Measurements from ENCODE around the gene SYNJ1. TPM values are rescaled to one million over a fixed set of nuclear protein-coding genes. Genes with fewer than 3 reads are reported as not detected.

SYNJ1 gene
- total and polyA plus RNA-seq, 2 experiments from 2014 or later = 1.4 to 4.2 TPM

DNA sequence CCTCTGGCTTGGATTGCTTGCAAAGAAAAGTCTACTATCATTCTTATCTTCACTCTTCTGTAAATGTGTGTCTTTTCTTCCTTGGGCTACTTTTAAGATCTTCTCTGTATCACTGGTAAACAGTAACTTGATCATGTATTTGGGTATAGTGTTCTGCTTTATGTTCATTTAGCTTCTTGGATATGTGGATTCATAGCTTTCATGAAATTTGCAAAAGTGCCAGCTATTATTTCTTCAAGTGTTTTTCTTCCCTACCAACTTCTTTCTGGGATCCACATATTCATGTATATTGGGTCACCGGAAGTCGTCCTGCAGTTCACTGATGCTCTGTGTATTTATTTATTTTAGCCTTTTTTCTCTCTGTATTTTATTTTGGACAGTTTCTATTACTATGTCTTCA lies 11.3 kb downstream of the SYNJ1 start:
- Mint-ChIP-seq H3K27ac (no peak overlapping the region), H3K4me3 (no peak overlapping the region)
- TF ChIP-seq ZNF331 (CRISPR knock-in tag; IDR thresholded peaks at IDR 0.05; ENCODE audit: low read depth) (no peak), EZH2phosphoT487 (IDR thresholded peaks at IDR 0.05; ENCODE audit: unreplicated experiment) (no peak), NANOG (IDR thresholded peaks at IDR 0.05; ENCODE audit: borderline replicate concordance) (no peak), POLR2AphosphoS5 (IDR thresholded peaks at IDR 0.05; ENCODE audit: low read depth) (no peak), EZH2 (IDR thresholded peaks at IDR 0.05; ENCODE audit: low read depth, unreplicated experiment) (no peak), ZNF114 (CRISPR knock-in tag; IDR thresholded peaks at IDR 0.05) (no peak), STAT1 (IDR thresholded peaks at IDR 0.05; ENCODE audit: unreplicated experiment) (no peak), CREB1 (CRISPR knock-in tag; IDR thresholded peaks at IDR 0.05; ENCODE audit: low read depth) (no peak)
- TF ChIP-seq, protein P1, sequence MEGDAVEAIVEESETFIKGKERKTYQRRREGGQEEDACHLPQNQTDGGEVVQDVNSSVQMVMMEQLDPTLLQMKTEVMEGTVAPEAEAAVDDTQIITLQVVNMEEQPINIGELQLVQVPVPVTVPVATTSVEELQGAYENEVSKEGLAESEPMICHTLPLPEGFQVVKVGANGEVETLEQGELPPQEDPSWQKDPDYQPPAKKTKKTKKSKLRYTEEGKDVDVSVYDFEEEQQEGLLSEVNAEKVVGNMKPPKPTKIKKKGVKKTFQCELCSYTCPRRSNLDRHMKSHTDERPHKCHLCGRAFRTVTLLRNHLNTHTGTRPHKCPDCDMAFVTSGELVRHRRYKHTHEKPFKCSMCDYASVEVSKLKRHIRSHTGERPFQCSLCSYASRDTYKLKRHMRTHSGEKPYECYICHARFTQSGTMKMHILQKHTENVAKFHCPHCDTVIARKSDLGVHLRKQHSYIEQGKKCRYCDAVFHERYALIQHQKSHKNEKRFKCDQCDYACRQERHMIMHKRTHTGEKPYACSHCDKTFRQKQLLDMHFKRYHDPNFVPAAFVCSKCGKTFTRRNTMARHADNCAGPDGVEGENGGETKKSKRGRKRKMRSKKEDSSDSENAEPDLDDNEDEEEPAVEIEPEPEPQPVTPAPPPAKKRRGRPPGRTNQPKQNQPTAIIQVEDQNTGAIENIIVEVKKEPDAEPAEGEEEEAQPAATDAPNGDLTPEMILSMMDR (conservative IDR thresholded peaks at IDR 0.05; ENCODE audit: low read depth in 2 of 2) = no peak
- TF ChIP-seq, protein P2, sequence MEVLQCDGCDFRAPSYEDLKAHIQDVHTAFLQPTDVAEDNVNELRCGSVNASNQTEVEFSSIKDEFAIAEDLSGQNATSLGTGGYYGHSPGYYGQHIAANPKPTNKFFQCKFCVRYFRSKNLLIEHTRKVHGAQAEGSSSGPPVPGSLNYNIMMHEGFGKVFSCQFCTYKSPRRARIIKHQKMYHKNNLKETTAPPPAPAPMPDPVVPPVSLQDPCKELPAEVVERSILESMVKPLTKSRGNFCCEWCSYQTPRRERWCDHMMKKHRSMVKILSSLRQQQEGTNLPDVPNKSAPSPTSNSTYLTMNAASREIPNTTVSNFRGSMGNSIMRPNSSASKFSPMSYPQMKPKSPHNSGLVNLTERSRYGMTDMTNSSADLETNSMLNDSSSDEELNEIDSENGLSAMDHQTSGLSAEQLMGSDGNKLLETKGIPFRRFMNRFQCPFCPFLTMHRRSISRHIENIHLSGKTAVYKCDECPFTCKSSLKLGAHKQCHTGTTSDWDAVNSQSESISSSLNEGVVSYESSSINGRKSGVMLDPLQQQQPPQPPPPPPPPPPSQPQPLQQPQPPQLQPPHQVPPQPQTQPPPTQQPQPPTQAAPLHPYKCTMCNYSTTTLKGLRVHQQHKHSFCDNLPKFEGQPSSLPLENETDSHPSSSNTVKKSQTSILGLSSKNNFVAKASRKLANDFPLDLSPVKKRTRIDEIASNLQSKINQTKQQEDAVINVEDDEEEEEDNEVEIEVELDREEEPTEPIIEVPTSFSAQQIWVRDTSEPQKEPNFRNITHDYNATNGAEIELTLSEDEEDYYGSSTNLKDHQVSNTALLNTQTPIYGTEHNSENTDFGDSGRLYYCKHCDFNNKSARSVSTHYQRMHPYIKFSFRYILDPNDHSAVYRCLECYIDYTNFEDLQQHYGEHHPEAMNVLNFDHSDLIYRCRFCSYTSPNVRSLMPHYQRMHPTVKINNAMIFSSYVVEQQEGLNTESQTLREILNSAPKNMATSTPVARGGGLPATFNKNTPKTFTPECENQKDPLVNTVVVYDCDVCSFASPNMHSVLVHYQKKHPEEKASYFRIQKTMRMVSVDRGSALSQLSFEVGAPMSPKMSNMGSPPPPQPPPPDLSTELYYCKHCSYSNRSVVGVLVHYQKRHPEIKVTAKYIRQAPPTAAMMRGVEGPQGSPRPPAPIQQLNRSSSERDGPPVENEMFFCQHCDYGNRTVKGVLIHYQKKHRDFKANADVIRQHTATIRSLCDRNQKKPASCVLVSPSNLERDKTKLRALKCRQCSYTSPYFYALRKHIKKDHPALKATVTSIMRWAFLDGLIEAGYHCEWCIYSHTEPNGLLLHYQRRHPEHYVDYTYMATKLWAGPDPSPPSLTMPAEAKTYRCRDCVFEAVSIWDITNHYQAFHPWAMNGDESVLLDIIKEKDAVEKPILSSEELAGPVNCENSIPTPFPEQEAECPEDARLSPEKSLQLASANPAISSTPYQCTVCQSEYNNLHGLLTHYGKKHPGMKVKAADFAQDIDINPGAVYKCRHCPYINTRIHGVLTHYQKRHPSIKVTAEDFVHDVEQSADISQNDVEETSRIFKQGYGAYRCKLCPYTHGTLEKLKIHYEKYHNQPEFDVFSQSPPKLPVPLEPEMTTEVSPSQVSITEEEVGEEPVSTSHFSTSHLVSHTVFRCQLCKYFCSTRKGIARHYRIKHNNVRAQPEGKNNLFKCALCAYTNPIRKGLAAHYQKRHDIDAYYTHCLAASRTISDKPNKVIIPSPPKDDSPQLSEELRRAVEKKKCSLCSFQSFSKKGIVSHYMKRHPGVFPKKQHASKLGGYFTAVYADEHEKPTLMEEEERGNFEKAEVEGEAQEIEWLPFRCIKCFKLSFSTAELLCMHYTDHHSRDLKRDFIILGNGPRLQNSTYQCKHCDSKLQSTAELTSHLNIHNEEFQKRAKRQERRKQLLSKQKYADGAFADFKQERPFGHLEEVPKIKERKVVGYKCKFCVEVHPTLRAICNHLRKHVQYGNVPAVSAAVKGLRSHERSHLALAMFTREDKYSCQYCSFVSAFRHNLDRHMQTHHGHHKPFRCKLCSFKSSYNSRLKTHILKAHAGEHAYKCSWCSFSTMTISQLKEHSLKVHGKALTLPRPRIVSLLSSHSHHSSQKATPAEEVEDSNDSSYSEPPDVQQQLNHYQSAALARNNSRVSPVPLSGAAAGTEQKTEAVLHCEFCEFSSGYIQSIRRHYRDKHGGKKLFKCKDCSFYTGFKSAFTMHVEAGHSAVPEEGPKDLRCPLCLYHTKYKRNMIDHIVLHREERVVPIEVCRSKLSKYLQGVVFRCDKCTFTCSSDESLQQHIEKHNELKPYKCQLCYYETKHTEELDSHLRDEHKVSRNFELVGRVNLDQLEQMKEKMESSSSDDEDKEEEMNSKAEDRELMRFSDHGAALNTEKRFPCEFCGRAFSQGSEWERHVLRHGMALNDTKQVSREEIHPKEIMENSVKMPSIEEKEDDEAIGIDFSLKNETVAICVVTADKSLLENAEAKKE (CRISPR knock-in tag; IDR thresholded peaks at IDR 0.05) = no peak
- TF ChIP-seq, protein P3, sequence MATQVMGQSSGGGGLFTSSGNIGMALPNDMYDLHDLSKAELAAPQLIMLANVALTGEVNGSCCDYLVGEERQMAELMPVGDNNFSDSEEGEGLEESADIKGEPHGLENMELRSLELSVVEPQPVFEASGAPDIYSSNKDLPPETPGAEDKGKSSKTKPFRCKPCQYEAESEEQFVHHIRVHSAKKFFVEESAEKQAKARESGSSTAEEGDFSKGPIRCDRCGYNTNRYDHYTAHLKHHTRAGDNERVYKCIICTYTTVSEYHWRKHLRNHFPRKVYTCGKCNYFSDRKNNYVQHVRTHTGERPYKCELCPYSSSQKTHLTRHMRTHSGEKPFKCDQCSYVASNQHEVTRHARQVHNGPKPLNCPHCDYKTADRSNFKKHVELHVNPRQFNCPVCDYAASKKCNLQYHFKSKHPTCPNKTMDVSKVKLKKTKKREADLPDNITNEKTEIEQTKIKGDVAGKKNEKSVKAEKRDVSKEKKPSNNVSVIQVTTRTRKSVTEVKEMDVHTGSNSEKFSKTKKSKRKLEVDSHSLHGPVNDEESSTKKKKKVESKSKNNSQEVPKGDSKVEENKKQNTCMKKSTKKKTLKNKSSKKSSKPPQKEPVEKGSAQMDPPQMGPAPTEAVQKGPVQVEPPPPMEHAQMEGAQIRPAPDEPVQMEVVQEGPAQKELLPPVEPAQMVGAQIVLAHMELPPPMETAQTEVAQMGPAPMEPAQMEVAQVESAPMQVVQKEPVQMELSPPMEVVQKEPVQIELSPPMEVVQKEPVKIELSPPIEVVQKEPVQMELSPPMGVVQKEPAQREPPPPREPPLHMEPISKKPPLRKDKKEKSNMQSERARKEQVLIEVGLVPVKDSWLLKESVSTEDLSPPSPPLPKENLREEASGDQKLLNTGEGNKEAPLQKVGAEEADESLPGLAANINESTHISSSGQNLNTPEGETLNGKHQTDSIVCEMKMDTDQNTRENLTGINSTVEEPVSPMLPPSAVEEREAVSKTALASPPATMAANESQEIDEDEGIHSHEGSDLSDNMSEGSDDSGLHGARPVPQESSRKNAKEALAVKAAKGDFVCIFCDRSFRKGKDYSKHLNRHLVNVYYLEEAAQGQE (IDR thresholded peaks at IDR 0.05; ENCODE audit: unreplicated experiment) = no peak

More for the DNA sequence above, 11.3 kb downstream of the SYNJ1 start:
- Histone ChIP-seq H4K20me1 (replicated peaks; ENCODE audit: insufficient read depth) (no peaks in the 10 kb centered on the region), H3K79me2 (replicated peaks; ENCODE audit: insufficient read depth) (no peaks in the 10 kb centered on the region), H3K4me2 (no peak overlapping the region), H3K27ac (ENCODE audit: low read depth) (no peak overlapping the region), H2AFZ (no peak overlapping the region), H3K36me3 (ENCODE audit: insufficient read depth) (no peaks in the 10 kb centered on the region), H3F3A (replicated peaks; ENCODE audit: low read depth) (no peaks in the 10 kb centered on the region), H3K27me3 (ENCODE audit: insufficient read depth) (no peaks in the 10 kb centered on the region), H3K4me3 (no peak overlapping the region), H3K9me2 (ENCODE audit: insufficient read depth) (no peaks in the 10 kb centered on the region), H3K4me1 (ENCODE audit: insufficient read depth) (no peaks in the 10 kb centered on the region)
- ATAC-seq (no peak), DNase-seq (ENCODE audit: low spot score) (no peak)
- Mint-ChIP-seq H3K9me3 (no peaks in the 10 kb centered on the region), H3K27me3 (ENCODE audit: insufficient read depth, low read depth, poor library complexity) (no peaks in the 10 kb centered on the region), H3K36me3 (ENCODE audit: low read depth) (no peaks in the 10 kb centered on the region), H3K4me1 (no peaks in the 10 kb centered on the region)
